Omental fat pad (tissue), 4 donors: Measurements from ENCODE around the gene LAPTM5. TPM values are rescaled to one million over a fixed set of nuclear protein-coding genes. Genes with fewer than 3 reads are reported as not detected.

Source experiments
- ATAC-seq: fragments of 150-250 bp; one replicate; pipeline ENCODE4 v1.9.1; 2016; ENCODE audit warnings: mild to moderate bottlenecking, moderate library complexity; ENCODE audit not compliant: low FRiP score
- DNase-seq: peaks from one replicate; pipeline ENCODE4 v3.0.0-alpha.2; 2019; ENCODE audit warnings: low spot score
- total RNA-seq, 4 donors: library from RNA; depleted of rRNA; stranded (reverse); fragments of >200 nt; gene quantifications; one replicate each; pipeline ENCODE4 v1.1.0, GENCODE V29; 2016
- TF ChIP-seq, protein P1 (sequence below), 3 donors: fragments of 450-650 bp; IDR thresholded peaks; one replicate each; pipeline ENCODE4 v1.5.1; 2016 to 2017; ENCODE audit warnings: antibody characterized with exemption in 3 of 3, mild to moderate bottlenecking in 3 of 3, moderate library complexity in 2 of 3

The LAPTM5 gene
- total RNA-seq, 4 donors from 2014 or later, result 87.4 to 327 (median 154) TPM

DNA sequence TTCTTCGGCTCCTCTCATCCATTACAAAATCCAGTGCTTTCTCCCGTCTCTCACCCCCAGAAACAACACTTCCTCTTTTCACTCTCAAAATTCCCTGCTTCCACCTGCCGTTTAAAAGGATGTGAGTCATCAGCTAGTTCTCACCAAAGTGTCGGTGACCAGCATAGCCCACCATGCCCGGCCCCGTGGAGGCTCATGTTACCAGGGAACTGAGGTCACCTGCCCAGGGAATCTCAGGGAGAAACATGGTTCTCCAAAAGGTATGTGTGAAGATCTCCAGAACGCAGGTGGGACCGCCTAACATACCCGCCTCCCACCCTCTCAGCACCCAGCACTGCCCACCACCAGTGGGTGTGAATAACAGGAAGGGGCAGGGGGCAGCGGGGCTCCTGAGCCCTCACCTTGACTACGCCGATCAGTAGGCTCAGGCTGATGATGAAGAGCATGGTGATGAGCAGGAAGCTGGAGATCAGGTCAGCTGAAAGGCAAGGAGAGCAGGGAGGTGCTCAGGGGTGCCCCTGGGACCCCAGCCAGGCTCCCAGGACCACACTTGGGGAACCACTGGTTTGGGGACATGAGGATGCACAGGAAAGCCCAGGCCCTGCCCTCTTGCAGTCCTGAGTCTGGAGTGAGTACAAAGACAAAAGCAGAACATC lies 16.2 kb downstream of the LAPTM5 start:
- ATAC-seq (no peak), DNase-seq (no peak)
- TF ChIP-seq, protein P1, sequence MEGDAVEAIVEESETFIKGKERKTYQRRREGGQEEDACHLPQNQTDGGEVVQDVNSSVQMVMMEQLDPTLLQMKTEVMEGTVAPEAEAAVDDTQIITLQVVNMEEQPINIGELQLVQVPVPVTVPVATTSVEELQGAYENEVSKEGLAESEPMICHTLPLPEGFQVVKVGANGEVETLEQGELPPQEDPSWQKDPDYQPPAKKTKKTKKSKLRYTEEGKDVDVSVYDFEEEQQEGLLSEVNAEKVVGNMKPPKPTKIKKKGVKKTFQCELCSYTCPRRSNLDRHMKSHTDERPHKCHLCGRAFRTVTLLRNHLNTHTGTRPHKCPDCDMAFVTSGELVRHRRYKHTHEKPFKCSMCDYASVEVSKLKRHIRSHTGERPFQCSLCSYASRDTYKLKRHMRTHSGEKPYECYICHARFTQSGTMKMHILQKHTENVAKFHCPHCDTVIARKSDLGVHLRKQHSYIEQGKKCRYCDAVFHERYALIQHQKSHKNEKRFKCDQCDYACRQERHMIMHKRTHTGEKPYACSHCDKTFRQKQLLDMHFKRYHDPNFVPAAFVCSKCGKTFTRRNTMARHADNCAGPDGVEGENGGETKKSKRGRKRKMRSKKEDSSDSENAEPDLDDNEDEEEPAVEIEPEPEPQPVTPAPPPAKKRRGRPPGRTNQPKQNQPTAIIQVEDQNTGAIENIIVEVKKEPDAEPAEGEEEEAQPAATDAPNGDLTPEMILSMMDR (IDR thresholded peaks at IDR 0.05), result no peak

DNA sequence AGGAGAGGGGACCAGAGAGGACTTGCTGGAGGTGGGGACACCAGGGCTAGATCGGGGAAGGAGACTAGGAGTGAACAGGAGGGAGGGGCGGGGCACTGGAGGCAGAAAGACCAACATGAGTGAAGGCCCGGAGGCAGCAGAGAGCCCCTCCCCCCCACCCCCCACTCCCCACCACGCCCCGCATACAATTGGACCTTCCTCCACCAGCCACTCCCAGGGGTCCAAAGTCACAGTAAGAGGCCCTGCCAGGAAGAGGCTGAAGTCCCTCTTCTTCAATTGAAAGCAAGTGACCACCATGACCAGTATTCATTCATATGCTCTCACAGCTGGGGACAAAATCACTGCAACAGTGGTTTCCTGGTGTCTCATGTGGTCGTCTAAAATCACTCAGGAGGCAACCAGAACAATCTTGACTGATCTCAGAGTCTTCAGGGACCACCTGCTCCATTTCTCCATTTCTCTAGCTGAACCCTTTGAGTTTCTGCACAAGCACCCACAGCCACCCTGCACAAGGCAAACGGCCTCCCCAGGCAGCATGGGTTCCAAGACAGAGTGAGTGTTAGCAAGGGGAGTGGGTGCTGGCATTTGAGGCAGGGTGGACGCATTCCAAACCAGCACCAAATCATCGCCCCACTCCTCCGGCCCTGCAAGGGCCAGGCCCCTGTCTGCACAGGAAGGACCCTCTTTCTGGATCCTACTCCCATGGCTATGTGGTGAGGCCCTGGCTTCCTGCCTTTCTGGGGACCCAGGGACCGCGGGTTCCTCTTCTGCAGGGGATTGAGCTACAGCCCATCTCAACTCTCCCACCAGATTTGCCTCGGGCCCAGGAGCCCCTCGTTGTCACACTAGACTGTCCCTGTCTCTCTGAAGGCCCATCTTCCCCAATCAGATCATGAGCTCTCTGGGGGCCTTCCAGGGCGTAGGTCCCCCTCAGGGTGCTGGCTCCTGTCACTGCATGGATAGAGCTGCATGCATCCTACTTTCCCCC lies 17.0 kb downstream of the LAPTM5 start:
- ATAC-seq, result no peak
- no peak for DNase-seq
- TF ChIP-seq, protein P1 (IDR thresholded peaks at IDR 0.05), result no peak

DNA sequence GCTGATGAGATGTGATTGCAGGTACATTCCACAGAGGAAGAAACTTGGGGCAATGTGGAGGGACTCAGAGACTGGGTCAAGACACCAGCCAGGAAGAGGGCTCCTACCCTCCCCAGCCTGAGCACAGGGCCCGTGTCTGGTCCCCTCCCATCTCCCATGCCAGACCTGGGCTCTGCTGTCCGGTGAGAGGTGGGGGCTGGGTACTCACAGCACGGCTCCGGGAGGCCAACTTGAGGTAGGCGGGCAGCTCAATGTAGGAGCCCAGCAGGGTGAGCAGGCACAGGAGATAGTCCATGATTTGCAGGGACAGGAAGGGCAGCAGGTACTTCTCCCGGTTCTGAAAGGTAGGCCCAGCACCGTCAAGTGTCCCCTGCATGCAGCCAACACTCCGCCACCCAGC lies 18.0 kb downstream of the LAPTM5 start:
- DNase-seq (no peak), ATAC-seq (no peak)
- TF ChIP-seq, protein P1 (IDR thresholded peaks at IDR 0.05), result no peak

DNA sequence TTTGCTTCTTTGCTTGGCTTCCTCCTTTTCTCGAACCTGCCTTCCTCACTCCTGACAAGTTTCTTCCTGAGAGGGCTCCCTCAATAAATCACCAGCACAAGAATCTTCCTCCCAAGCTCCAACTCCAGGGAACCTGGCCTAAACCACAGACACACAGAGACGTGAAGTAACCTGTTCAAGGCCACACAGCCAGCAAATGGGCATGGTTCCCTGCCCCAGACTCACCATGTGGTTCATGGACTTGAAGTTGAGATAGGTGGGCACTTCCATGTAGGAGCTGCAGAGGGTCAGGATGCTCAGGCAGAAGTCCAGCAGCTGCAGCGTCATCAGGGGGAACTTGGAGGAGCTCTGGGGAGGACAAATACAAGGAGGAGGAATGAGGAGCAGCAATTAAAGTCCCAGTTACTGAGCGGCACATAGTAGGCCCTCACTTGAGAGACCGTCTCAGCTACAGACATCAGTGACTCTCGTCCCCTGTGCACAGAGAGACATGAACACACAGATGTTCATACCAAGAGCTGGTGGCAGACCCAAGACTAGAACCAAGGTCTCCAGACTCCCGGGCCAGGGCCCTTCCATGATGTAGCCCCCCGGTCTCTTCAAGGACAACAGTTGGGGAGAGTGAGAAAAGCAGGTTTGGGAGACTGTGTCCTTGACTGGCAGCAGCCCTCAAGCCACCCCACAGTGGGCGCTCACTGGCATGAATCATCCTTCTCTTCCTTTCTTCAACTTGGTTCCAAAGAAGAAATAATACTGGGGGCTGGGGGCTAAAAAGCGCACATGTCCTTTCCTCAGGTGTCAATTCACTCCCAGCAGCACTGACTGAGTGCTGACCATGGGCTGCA lies 18.6 kb downstream of the LAPTM5 start:
- DNase-seq (no peak), ATAC-seq (no peak)
- TF ChIP-seq, protein P1 (IDR thresholded peaks at IDR 0.05), result no peak

DNA sequence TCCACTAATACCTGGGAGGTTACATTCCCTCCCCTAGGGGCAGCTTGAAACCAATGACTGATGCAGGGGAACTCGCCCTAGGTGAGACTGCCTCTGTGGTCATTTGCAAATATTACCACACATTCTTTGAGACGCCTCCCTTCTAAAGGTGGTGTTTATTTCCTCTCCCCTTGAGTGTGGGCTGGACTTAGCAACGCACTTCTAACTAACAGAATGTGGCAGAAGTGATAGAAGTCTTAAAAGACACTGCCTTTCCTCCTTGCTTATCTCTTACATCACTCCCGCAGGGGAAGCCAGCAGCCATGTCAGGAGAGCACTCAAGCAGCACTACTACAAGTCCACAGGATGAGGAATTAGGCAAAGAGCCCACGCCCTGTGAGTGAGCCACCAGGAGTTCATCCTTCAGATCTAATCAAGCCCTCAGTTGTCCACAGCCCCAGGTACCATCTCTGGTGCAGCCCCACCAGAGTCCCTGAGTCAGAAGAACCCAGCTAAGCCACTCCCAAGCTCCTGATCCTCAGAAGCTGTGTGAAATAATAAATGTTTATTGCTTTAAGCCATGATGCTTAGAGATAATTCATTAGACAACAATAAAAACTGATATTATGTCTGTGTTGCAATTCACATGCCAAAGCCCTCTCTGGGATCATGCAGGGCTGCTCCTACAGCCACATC lies 19.4 kb downstream of the LAPTM5 start:
- ATAC-seq (no peak), DNase-seq (no peak)
- TF ChIP-seq, protein P1 (IDR thresholded peaks at IDR 0.05), result no peak

DNA sequence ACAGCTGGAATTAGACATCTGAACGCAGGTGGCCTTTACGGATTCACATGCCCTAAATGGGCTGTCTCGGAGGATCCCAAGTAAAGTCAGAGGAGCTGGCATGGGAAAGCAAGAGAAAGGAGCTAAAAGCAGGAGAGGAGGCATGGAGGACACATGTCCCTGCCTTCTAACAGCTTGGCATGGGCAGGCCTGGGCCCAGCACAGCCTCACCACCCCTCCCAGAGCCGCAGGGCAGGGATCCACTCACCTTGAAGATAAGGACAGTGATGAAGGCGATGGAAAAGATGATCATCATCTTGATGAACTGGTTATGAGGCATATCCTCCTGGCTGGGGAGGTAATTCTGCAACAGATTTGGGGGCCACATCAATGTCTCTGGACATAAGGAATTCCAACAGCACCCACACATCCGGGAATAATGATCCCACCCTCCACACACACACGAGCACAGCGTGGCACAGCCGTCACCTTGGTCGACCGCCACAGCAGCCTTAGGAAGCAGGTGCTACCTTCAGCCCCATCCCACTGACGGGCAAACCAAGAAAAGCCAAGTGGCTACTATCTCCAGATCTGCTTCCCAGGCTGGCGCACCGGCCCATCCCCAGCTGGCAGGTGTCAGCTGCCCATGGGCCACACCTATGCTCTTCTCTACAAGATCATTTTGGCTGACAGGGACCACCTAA lies 20.1 kb downstream of the LAPTM5 start:
- DNase-seq, result no peak
- TF ChIP-seq, protein P1 (IDR thresholded peaks at IDR 0.05), result no peak
- ATAC-seq, result no peak
